ENCODE data around the gene RHOH. TPM values are rescaled to one million over a fixed set of nuclear protein-coding genes. Genes with fewer than 3 reads are reported as not detected.

The RHOH gene
- polyA plus RNA-seq, 2 of the 4 experiments (the other 2 are of a cell fraction): 0.08 to 0.26 TPM

DNA sequence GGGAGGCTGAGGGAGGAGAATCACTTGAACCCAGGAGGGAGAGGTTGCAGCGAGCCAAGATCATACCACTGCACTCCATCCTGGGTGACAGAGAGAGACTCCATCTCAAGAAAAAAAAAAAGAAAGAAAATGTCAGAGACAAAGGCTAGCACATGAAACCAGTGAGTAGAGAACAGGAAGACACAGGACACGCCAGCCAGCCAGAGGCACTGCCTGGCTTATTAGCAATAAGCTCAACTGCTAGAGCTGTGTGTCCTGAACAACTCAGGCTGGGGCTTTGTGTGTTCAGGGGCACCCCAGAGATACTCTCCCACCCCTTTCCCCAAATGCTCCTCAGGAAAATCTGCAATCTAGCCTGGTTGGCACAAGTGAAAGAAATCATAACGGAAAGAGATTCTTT is 60.0 kb downstream of the RHOH start:
- Histone ChIP-seq H3K4me2 (peak overlapping the region; percentile 70), H3K4me1 (peaks cover 57% of the 10 kb centered on the region), H3K4me3 (no peak overlapping the region), H3K9me3 (no peaks in the 10 kb centered on the region), H3K27ac (peak overlapping the region; percentile 89 to 92)
- DNase-seq (ENCODE audit: low read depth in 1 of 2, low spot score in 1 of 2) (no peak), FAIRE-seq (no peak), ATAC-seq (no peak)
- CTCF ChIA-PET: interaction anchor here (1.5 kb wide), 1 partner anchor 27 kb away, joined by 3 read pairs; no protein-coding TSS in a partner anchor
- TF ChIP-seq ZNF302 (CRISPR knock-in tag; IDR thresholded peaks at IDR 0.05) (no peak), GATA3 (IDR thresholded peaks at IDR 0.05; ENCODE audit: borderline replicate concordance) (no peak)
- POLR2A ChIA-PET: interaction anchor here (1.5 kb wide), 1 partner anchor 200 kb away, joined by 4 read pairs; the partner anchor contains the start of gene N4BP2
- WGBS (ENCODE audit: missing lambda C conversion rate): 88% methylated on average over 3 of the region's 3 CpGs

- DNase-seq (ENCODE audit: low read depth in 1 of 2, low spot score in 1 of 2) (no peak), FAIRE-seq (no peak), ATAC-seq (no peak)
- no peaks in the 10 kb centered on the region for H3K9me3 ChIP-seq
- ChIA-PET POLR2A (interaction anchor here (0.6 to 0.7 kb wide), 2 partner anchors 41 to 52 kb away, joined by 4 read pairs; no protein-coding TSS in a partner anchor), CTCF (interaction anchor here (0.5 kb wide), 1 partner anchor 18 kb away, joined by 3 read pairs; no protein-coding TSS in a partner anchor)
- 82% methylated on average over 5 of the region's 8 CpGs for WGBS (ENCODE audit: missing lambda C conversion rate)
- no peak overlapping the region for H3K4me2 ChIP-seq
- TF ChIP-seq NR3C1 (IDR thresholded peaks at IDR 0.05) (no peak), NPAS2 (CRISPR knock-in tag; IDR thresholded peaks at IDR 0.05; ENCODE audit: borderline replicate concordance) (no peak), HEYL (CRISPR knock-in tag; IDR thresholded peaks at IDR 0.05) (no peak), CHD2 (IDR thresholded peaks at IDR 0.05; ENCODE audit: low read length, partially characterized antibody) (no peak), POLR2AphosphoS2 (conservative IDR thresholded peaks at IDR 0.05; ENCODE audit: low read length) (no peak), RFX5 (IDR thresholded peaks at IDR 0.05) (no peak), HDAC2 (IDR thresholded peaks at IDR 0.05) (no peak), RCOR1 (IDR thresholded peaks at IDR 0.05; ENCODE audit: low read depth, low read length) (no peak)
- H3K4me3 ChIP-seq: no peak overlapping the region
- peaks cover 59% of the 10 kb centered on the region for H3K4me1 ChIP-seq
- H3K27ac ChIP-seq: peak overlapping the region; percentile 89 to 92; a peak in 5 of 6 replicates
Measured at GRCh38 chr4:40258627-40259026, 61.8 kb downstream of the RHOH start.

- ChIA-PET CTCF (interaction anchor here (0.9 to 2.2 kb wide), 2 partner anchors 48 to 55 kb away, joined by 3 to 6 read pairs; no protein-coding TSS in a partner anchor), POLR2A (no interaction called here)
- TF ChIP-seq PBX3 (IDR thresholded peaks at IDR 0.05) (no peak), POLR2AphosphoS2 (conservative IDR thresholded peaks at IDR 0.05; ENCODE audit: low read length) (no peak), MAFK (IDR thresholded peaks at IDR 0.05; ENCODE audit: partially characterized antibody) (peak; percentile 38)
- Histone ChIP-seq H3K4me3 (no peak overlapping the region), H3K9me3 (no peaks in the 10 kb centered on the region), H3K4me1 (peaks cover 48% of the 10 kb centered on the region), H3K27ac (peak overlapping the region; percentile 57 to 73), H3K4me2 (peak overlapping the region; percentile 50)
- DNase-seq (ENCODE audit: low read depth in 1 of 2, low spot score in 1 of 2) (no peak), ATAC-seq (peak in 1 of 2 experiments; percentile 54; a peak in 3 of 6 replicates), FAIRE-seq (no peak)
- 40% methylated on average over 8 of the region's 9 CpGs for WGBS (ENCODE audit: missing lambda C conversion rate)
Measured at GRCh38 chr4:40261231-40262076, 64.6 kb downstream of the RHOH start.

DNA sequence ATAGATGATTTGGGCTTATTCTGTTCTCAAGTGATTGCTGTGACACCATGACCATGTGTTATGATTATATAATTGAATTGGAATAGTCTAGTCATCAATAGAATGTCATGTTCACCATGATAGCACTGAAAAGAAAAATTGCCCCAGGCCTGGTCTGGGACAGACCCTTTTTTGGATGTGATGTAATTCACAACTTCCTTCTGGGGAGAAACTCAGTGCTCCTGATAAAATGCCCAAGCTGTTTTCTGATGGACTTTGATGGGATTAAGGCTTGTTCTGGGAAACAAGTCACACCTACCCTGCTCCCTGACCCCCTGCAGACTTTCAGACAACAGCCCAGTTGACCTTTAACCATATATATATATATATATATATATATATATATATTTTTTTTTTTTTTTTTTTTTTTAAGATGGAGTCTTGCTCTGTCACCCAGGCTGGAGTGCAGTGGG is 65.3 kb downstream of the RHOH start:
- no peaks in the 10 kb centered on the region for H3K9me3 ChIP-seq
- ChIA-PET POLR2A (no interaction called here), CTCF (interaction anchor here (2.2 kb wide), 1 partner anchor 48 kb away, joined by 6 read pairs; no protein-coding TSS in a partner anchor)
- FAIRE-seq: no peak
- peak overlapping the region; percentile 50 for H3K4me2 ChIP-seq
- no peak overlapping the region for H3K4me3 ChIP-seq
- DNase-seq (ENCODE audit: low read depth in 1 of 2, low spot score in 1 of 2): peak in 1 of 2 experiments; percentile 11
- H3K27ac ChIP-seq: peak overlapping the region; percentile 57 to 73
- peaks cover 42% of the 10 kb centered on the region for H3K4me1 ChIP-seq
- ATAC-seq: no peak
- TF ChIP-seq CBX8 (IDR thresholded peaks at IDR 0.05): no peak
- no peak for TF ChIP-seq NFE2L2 (conservative IDR thresholded peaks at IDR 0.05; ENCODE audit: low read length)
- no peak for TF ChIP-seq ESRRA (IDR thresholded peaks at IDR 0.05; ENCODE audit: borderline replicate concordance, low read length)
- no peak for TF ChIP-seq USF2 (IDR thresholded peaks at IDR 0.05)
- no peak for TF ChIP-seq POLR2AphosphoS2 (conservative IDR thresholded peaks at IDR 0.05; ENCODE audit: low read length)
- no peak for TF ChIP-seq CTCF (IDR thresholded peaks at IDR 0.05)
- no peak for TF ChIP-seq ZNF302 (CRISPR knock-in tag; IDR thresholded peaks at IDR 0.05)
- no peak for TF ChIP-seq CEBPB (IDR thresholded peaks at IDR 0.05)
- no peak for TF ChIP-seq MAZ (IDR thresholded peaks at IDR 0.05; ENCODE audit: borderline replicate concordance, low read depth, low read length)
- no peak for TF ChIP-seq SMC3 (IDR thresholded peaks at IDR 0.05)
- TF ChIP-seq SREBF2 (IDR thresholded peaks at IDR 0.05): no peak
- no peak for TF ChIP-seq PHF8 (IDR thresholded peaks at IDR 0.05; ENCODE audit: borderline replicate concordance, low read depth)
- TF ChIP-seq, protein P1, sequence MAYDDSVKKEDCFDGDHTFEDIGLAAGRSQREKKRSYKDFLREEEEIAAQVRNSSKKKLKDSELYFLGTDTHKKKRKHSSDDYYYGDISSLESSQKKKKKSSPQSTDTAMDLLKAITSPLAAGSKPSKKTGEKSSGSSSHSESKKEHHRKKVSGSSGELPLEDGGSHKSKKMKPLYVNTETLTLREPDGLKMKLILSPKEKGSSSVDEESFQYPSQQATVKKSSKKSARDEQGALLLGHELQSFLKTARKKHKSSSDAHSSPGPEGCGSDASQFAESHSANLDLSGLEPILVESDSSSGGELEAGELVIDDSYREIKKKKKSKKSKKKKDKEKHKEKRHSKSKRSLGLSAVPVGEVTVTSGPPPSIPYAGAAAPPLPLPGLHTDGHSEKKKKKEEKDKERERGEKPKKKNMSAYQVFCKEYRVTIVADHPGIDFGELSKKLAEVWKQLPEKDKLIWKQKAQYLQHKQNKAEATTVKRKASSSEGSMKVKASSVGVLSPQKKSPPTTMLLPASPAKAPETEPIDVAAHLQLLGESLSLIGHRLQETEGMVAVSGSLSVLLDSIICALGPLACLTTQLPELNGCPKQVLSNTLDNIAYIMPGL (CRISPR knock-in tag; IDR thresholded peaks at IDR 0.05; ENCODE audit: borderline replicate concordance): no peak
- no peak for TF ChIP-seq MYC (IDR thresholded peaks at IDR 0.05; ENCODE audit: borderline replicate concordance, low read length)

Data from A549 (cell line).